Ovary (tissue), 3 donors: ENCODE data around the gene CEP170B.

Experiments used
- CTCF ChIP-seq, 3 donors: fragments of 450-650 bp in 2 of 3; fragments of 200-600 bp in 1 of 3; IDR thresholded peaks; one replicate each; pipeline versions ENCODE4 v1.5.1 to v1.8.0; 2016 to 2022; ENCODE audit warnings: antibody characterized with exemption in 3 of 3, mild to moderate bottlenecking in 1 of 3
- POLR2A ChIP-seq: fragments of 450-650 bp; IDR thresholded peaks from one replicate; pipeline ENCODE4 v1.6.1; 2017; ENCODE audit warnings: antibody characterized with exemption, mild to moderate bottlenecking, moderate library complexity
- donor health status: DM: no; HTN: no; CAD: no.

- TF ChIP-seq POLR2A (no peak), CTCF (IDR thresholded peaks at IDR 0.05) (no peak)
These were observed 70.9 kb downstream of the CEP170B start for GRCh38 chr14:104935955-104936354.
